Esophagus muscularis mucosa (tissue), 4 donors: ENCODE measurements around the gene CSTF3. TPM values are rescaled to one million over a fixed set of nuclear protein-coding genes. Genes with fewer than 3 reads are reported as not detected.

Experiments used
- DNase-seq: peaks from one replicate; pipeline ENCODE4 v3.0.0-alpha.2; 2017; ENCODE audit errors: extremely low spot score
- H3K27ac ChIP-seq, 4 donors: fragments of 200-600 bp; sonication (generic); replicated peaks in 1 of 4; 1 replicate in 3 of 4; 2 replicates in 1 of 4; pipeline ENCODE4 v1.5.1; 2016 to 2019; ENCODE audit warnings: mild to moderate bottlenecking in 1 of 4
- H3K27me3 ChIP-seq, 4 donors: fragments of 200-600 bp; sonication (generic); one replicate each; pipeline versions ENCODE4 v1.5.1 to v1.6.0; 2016 to 2019
- H3K36me3 ChIP-seq, 4 donors: fragments of 200-600 bp; sonication (generic); one replicate each; pipeline ENCODE4 v1.5.1; 2016 to 2019
- H3K4me1 ChIP-seq, 4 donors: fragments of 200-600 bp; sonication (generic); one replicate each; pipeline ENCODE4 v1.5.1; 2016 to 2019
- H3K4me3 ChIP-seq, 4 donors: fragments of 200-600 bp; sonication (generic); 1 replicate in 2 of 4; 2 replicates in 2 of 4; pipeline ENCODE4 v1.5.1; 2016 to 2019; ENCODE audit warnings: mild to moderate bottlenecking in 4 of 4, moderate library complexity in 1 of 4
- H3K9me3 ChIP-seq, 4 donors: fragments of 200-600 bp; sonication (generic); 1 replicate in 3 of 4; 2 replicates in 1 of 4; pipeline ENCODE4 v1.5.1; 2016 to 2019
- CTCF ChIP-seq, 3 experiments: fragments of 200-600 bp in 2 of 3; fragments of 450-650 bp in 1 of 3; sonication (generic) in 2 of 3; IDR thresholded peaks; one replicate each; pipeline ENCODE4 v1.5.1; 2017 to 2019; ENCODE audit warnings: antibody characterized with exemption in 3 of 3, mild to moderate bottlenecking in 2 of 3, moderate library complexity in 1 of 3
- EP300 ChIP-seq: sonication (generic); formaldehyde crosslinking; IDR thresholded peaks from one replicate; pipeline ENCODE4 v1.6.1; 2017; ENCODE audit warnings: antibody characterized with exemption
- POLR2A ChIP-seq: fragments of 450-650 bp; IDR thresholded peaks from one replicate; pipeline ENCODE4 v1.6.1; 2017; ENCODE audit warnings: antibody characterized with exemption, moderate library complexity, mild to moderate bottlenecking, low read depth
- POLR2AphosphoS5 ChIP-seq, 2 donors: sonication (generic); formaldehyde crosslinking; IDR thresholded peaks; one replicate each; pipeline ENCODE4 v1.6.1; 2017; ENCODE audit warnings: antibody characterized with exemption in 2 of 2
- WGBS: methylation state at CpG from one replicate; pipeline ENCODE4 v1.1.5; 2018; 5-methylcytosine and 5-hydroxymethylcytosine counted together
- intact Hi-C: fragments of 100-400 bp; cut with DNase I; formaldehyde crosslinking; loops from one replicate; pipeline ENCODE4 v1.15.1; 2023
- total RNA-seq, 4 donors: library from RNA; depleted of rRNA; stranded (reverse); fragments of >200 nt; gene quantifications; one replicate each; pipeline versions ENCODE4 v1.1.0 to v1.2.1, GENCODE V29; 2016

Gene CSTF3
- total RNA-seq, 4 donors from 2014 or later, result 7.1 to 12.5 (median 9.5) TPM

- peaks cover 76 to 100% (median 96%) of the 10 kb centered on the region in 4 donors for H3K36me3 ChIP-seq
- no peak for DNase-seq
- no peaks in the 10 kb centered on the region for H3K9me3 ChIP-seq
- H3K27ac ChIP-seq, result no peak overlapping the region
- intact Hi-C loops, result no loop called here
- H3K4me1 ChIP-seq, result no peaks in the 10 kb centered on the region
- TF ChIP-seq CTCF (IDR thresholded peaks at IDR 0.05), result no peak
- TF ChIP-seq POLR2A, result no peak
- TF ChIP-seq POLR2AphosphoS5 (IDR thresholded peaks at IDR 0.05), result no peak
- TF ChIP-seq EP300, result no peak
- 90% methylated on average over 8 of the region's 8 CpGs for WGBS
- H3K4me3 ChIP-seq, result no peak overlapping the region
- H3K27me3 ChIP-seq, result no peaks in the 10 kb centered on the region
Observed at GRCh38 chr11:33072465-33072864, 88.8 kb downstream of the CSTF3 start.

- Histone ChIP-seq H3K4me3 (no peak overlapping the region), H3K27me3 (no peaks in the 10 kb centered on the region), H3K27ac (no peak overlapping the region), H3K4me1 (peaks cover 0 to 21% (median 18%) of the 10 kb centered on the region in 4 donors), H3K36me3 (peaks cover 64 to 91% (median 83%) of the 10 kb centered on the region in 4 donors), H3K9me3 (no peaks in the 10 kb centered on the region)
- DNase-seq, result no peak
- intact Hi-C loops, result no loop called here
- 89% methylated on average over 14 of the region's 17 CpGs for WGBS
- no peak for TF ChIP-seq POLR2AphosphoS5 (IDR thresholded peaks at IDR 0.05)
- no peak for TF ChIP-seq POLR2A
- no peak for TF ChIP-seq EP300
- no peak for TF ChIP-seq CTCF (IDR thresholded peaks at IDR 0.05)
Observed at GRCh38 chr11:33068611-33069340, 92.5 kb downstream of the CSTF3 start.

GRCh38 chr11:33067294-33067693, 94.0 kb downstream of the CSTF3 start:
- no peaks in the 10 kb centered on the region for H3K9me3 ChIP-seq
- H3K36me3 ChIP-seq, result peaks cover 54 to 87% (median 79%) of the 10 kb centered on the region in 4 donors
- intact Hi-C loops, result no loop called here
- no peak for DNase-seq
- TF ChIP-seq POLR2AphosphoS5 (IDR thresholded peaks at IDR 0.05) (no peak), CTCF (IDR thresholded peaks at IDR 0.05) (no peak)
- peaks cover 0 to 29% (median 25%) of the 10 kb centered on the region in 4 donors for H3K4me1 ChIP-seq
- H3K27ac ChIP-seq, result no peak overlapping the region
- 89% methylated on average over 2 of the region's 3 CpGs for WGBS
- no peaks in the 10 kb centered on the region for H3K27me3 ChIP-seq
- no peak overlapping the region for H3K4me3 ChIP-seq

- no peaks in the 10 kb centered on the region for H3K27me3 ChIP-seq
- H3K27ac ChIP-seq, result no peak overlapping the region
- H3K36me3 ChIP-seq, result peaks cover 51 to 87% (median 79%) of the 10 kb centered on the region in 4 donors
- DNase-seq, result no peak
- peaks cover 0 to 41% (median 36%) of the 10 kb centered on the region in 4 donors for H3K4me1 ChIP-seq
- WGBS, result 62% methylated on average over 22 of the region's 22 CpGs
- H3K9me3 ChIP-seq, result no peaks in the 10 kb centered on the region
- peak; percentile 78 to 91 (median 81) for TF ChIP-seq CTCF (IDR thresholded peaks at IDR 0.05)
- no peak for TF ChIP-seq POLR2AphosphoS5 (IDR thresholded peaks at IDR 0.05)
- H3K4me3 ChIP-seq, result no peak overlapping the region
- intact Hi-C loops, result loop anchor here (2.0 kb wide), 1 partner anchor 105 kb away; no protein-coding TSS in a partner anchor
Observed at GRCh38 chr11:33065445-33066178, 95.7 kb downstream of the CSTF3 start.
